HEK293T (cell line): Measurements from ENCODE around the gene KRTAP10-5.
"Not testable (repeated sequence)": the region's sequence is repeated elsewhere in the genome, so short reads cannot be mapped to it uniquely, and the experiment has no call there.

ENCODE experiments used
- CTCF ChIA-PET: fragments of 350-600 bp; formaldehyde crosslinking; extraction: SDS; loops from one replicate; lab custom pipeline; 2021; ENCODE audit warnings: antibody characterized with exemption, inconsistent platforms; lab: Yijun Ruan, JAX
- POLR2A ChIA-PET: fragments of 350-600 bp; formaldehyde crosslinking; extraction: SDS; loops from one replicate; lab custom pipeline; 2020; ENCODE audit warnings: antibody characterized with exemption, inconsistent platforms; lab: Yijun Ruan, JAX
- DNase-seq: peaks from one replicate; pipeline ENCODE4 v3.0.0; 2012; ENCODE audit warnings: mixed read lengths; ENCODE audit errors: extremely low spot score
- ARNT ChIP-seq: fragments of 450-650 bp; IDR thresholded peaks from 2 replicates; pipeline ENCODE4 v1.6.1; 2017; ENCODE audit warnings: mild to moderate bottlenecking
- BHLHE40 ChIP-seq: fragments of 450-650 bp; IDR thresholded peaks from 2 replicates; pipeline ENCODE4 v1.6.1; 2016; ENCODE audit warnings: mild to moderate bottlenecking, moderate library complexity, borderline replicate concordance
- CTBP1 ChIP-seq: fragments of 450-650 bp; IDR thresholded peaks from 2 replicates; pipeline ENCODE4 v1.6.1; 2016; ENCODE audit warnings: borderline replicate concordance
- ELF4 ChIP-seq: fragments of 450-650 bp; IDR thresholded peaks from 2 replicates; pipeline ENCODE4 v1.6.1; 2017; ENCODE audit warnings: antibody characterized with exemption
- FOXA1 ChIP-seq: fragments of 450-650 bp; IDR thresholded peaks from 2 replicates; pipeline ENCODE4 v1.6.1; 2016; ENCODE audit warnings: mild to moderate bottlenecking
- FOXK2 ChIP-seq: fragments of 450-650 bp; IDR thresholded peaks from 2 replicates; pipeline ENCODE4 v1.6.1; 2016; ENCODE audit warnings: mild to moderate bottlenecking
- FOXM1 ChIP-seq: fragments of 450-650 bp; IDR thresholded peaks from 2 replicates; pipeline ENCODE4 v1.6.1; 2017; ENCODE audit warnings: mild to moderate bottlenecking, borderline replicate concordance
- HDGF ChIP-seq: fragments of 450-650 bp; IDR thresholded peaks from 2 replicates; pipeline ENCODE4 v1.6.1; 2017; ENCODE audit warnings: antibody characterized with exemption, borderline replicate concordance
- L3MBTL2 ChIP-seq: fragments of 450-650 bp; conservative IDR thresholded peaks from 2 replicates; pipeline ENCODE4 v1.6.1; 2016; ENCODE audit warnings: mild to moderate bottlenecking
- LEF1 ChIP-seq: fragments of 450-650 bp; IDR thresholded peaks from 2 replicates; pipeline ENCODE4 v1.6.1; 2017; ENCODE audit warnings: mild to moderate bottlenecking, borderline replicate concordance
- NFRKB ChIP-seq: fragments of 450-650 bp; IDR thresholded peaks from 2 replicates; pipeline ENCODE4 v1.6.1; 2016; ENCODE audit warnings: mild to moderate bottlenecking, moderate library complexity
- SP1 ChIP-seq: fragments of 450-650 bp; IDR thresholded peaks from 2 replicates; pipeline ENCODE4 v1.6.1; 2017
- SUZ12 ChIP-seq: fragments of 450-650 bp; IDR thresholded peaks from 2 replicates; pipeline ENCODE4 v1.6.1; 2016; ENCODE audit warnings: mild to moderate bottlenecking
- TARDBP ChIP-seq: fragments of 450-650 bp; IDR thresholded peaks from 2 replicates; pipeline ENCODE4 v1.6.1; 2016
- ZNF384 ChIP-seq: fragments of 450-650 bp; IDR thresholded peaks from 2 replicates; pipeline ENCODE4 v1.6.1; 2016
- TF ChIP-seq, protein P1 (sequence below): fragments of 450-650 bp; IDR thresholded peaks from 2 replicates; pipeline ENCODE4 v1.6.1; 2016

Gene KRTAP10-5

DNA sequence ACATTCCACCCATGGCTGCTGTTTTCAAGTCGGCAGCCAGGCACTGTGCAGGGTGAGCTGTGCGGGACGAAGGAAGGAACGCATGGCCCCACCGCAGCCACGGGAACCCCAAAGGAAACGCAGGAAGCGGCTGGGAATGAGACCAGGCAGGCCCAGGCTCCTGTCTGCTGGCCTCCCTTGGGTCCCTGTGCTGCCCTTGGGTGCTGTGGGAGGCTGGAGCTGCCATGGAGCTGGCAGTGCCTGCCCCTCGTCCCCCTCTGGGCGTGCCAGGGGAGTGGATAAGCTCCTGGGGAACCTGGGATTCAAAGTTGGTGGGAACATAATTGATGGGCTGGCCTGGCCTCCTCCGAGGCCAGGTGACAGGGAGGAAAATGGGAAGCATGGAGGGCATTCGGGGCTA is 12.1 kb downstream of the KRTAP10-5 start:
- ChIA-PET CTCF (no interaction called here), POLR2A (no interaction called here)
- TF ChIP-seq ELF4 (no peak), SUZ12 (no peak), FOXA1 (no peak), BHLHE40 (no peak), ARNT (no peak), LEF1 (no peak)
- TF ChIP-seq, protein P1, sequence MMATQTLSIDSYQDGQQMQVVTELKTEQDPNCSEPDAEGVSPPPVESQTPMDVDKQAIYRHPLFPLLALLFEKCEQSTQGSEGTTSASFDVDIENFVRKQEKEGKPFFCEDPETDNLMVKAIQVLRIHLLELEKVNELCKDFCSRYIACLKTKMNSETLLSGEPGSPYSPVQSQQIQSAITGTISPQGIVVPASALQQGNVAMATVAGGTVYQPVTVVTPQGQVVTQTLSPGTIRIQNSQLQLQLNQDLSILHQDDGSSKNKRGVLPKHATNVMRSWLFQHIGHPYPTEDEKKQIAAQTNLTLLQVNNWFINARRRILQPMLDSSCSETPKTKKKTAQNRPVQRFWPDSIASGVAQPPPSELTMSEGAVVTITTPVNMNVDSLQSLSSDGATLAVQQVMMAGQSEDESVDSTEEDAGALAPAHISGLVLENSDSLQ, result no peak
- DNase-seq, result no peak

DNA sequence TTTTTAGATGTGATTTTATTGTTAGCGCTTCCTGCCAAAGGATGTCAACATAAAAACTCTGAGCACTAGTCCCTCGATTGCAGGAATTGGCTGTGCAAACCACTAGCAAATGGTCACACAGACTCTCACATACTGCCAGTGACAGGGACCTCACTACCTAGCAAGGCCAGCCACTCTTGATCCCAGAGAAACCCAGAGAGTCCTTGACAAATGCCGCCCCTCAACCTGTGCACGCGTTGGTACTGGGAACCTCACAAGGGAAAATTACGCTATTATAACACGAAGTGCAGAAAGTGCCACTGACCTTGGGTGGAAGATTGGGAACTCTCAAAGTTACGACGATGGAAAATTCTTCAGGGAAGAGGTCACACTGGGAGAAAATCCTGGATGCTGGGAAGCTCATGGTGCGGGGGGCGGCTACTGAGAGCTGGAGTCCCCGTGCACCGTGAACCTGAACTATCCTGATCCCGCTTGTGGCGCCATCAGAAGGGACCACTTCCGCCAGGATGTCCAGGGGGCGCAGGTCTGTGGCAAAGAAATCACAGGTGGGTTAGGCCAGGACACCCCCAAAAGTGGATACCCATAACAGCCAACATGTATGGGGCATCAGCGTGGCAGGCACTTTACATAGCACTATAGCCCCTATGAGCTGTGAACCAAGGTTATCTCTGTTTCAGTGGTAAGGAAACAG is 12.8 kb downstream of the KRTAP10-5 start:
- CTCF ChIA-PET, result no interaction called here
- POLR2A ChIA-PET, result no interaction called here
- DNase-seq, result no peak
- TF ChIP-seq SUZ12, result no peak
- no peak for TF ChIP-seq FOXA1
- TF ChIP-seq, protein P1, result no peak
- no peak for TF ChIP-seq SP1

DNA sequence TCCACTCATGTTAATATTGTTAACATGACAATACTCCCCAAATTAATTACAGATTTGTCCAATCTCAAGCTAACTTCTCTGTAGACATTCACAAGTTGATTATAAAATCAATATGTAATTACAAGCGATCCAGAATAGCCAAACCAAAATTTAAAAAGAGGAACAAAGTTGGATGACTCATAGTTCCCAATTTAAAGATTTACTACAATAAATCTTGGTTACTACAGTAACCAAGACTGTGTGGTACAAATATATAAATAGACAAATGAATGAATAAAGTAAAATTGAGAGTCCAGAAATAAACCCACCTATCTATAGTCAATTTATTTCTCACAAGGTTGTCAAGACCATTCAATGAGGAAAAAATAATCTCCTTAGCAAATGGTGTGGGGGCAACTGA is 14.0 kb downstream of the KRTAP10-5 start:
- no peak for DNase-seq
- POLR2A ChIA-PET, result no interaction called here
- TF ChIP-seq ZNF384, result no peak
- no peak for TF ChIP-seq NFRKB
- TF ChIP-seq CTBP1, result no peak
- no peak for TF ChIP-seq TARDBP
- TF ChIP-seq BHLHE40, result no peak
- TF ChIP-seq, protein P1, result no peak
- no peak for TF ChIP-seq FOXK2
- TF ChIP-seq LEF1, result no peak
- no peak for TF ChIP-seq ELF4
- TF ChIP-seq SUZ12, result no peak
- TF ChIP-seq ARNT, result no peak
- no peak for TF ChIP-seq L3MBTL2
- CTCF ChIA-PET, result no interaction called here

- no peak for DNase-seq
- TF ChIP-seq HDGF (no peak), BHLHE40 (no peak), LEF1 (no peak), TARDBP (no peak), ZNF384 (no peak), ELF4 (no peak), FOXM1 (no peak), NFRKB (no peak), ARNT (no peak), SP1 (no peak), CTBP1 (no peak), FOXA1 (no peak), SUZ12 (no peak), FOXK2 (no peak), L3MBTL2 (no peak)
- TF ChIP-seq, protein P1, result no peak
- ChIA-PET CTCF (no interaction called here), POLR2A (no interaction called here)
Observed at GRCh38 chr21:44564886-44565598, 15.4 kb downstream of the KRTAP10-5 start.

DNA sequence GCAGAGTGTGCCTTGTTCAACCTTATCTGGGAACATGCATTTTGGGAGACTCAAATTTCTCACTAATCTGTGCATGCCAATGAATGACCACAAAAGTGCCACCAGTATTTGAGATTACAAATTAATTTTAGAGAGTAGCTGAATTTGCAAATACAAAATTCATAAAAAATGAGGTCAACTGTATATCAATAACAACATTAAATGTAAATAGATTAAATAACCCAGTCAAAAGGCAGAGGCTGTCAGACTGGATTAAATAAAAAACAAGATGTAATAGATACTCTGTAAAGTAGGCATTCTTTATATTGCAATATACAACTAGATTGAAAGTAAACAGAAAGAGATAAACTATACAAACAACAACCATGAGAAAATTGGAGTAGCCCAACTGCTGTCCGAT is 16.3 kb downstream of the KRTAP10-5 start:
- ChIA-PET CTCF (no interaction called here), POLR2A (no interaction called here)
- DNase-seq, result no peak
- TF ChIP-seq SP1 (no peak), FOXM1 (no peak)
- TF ChIP-seq, protein P1, result no peak

DNA sequence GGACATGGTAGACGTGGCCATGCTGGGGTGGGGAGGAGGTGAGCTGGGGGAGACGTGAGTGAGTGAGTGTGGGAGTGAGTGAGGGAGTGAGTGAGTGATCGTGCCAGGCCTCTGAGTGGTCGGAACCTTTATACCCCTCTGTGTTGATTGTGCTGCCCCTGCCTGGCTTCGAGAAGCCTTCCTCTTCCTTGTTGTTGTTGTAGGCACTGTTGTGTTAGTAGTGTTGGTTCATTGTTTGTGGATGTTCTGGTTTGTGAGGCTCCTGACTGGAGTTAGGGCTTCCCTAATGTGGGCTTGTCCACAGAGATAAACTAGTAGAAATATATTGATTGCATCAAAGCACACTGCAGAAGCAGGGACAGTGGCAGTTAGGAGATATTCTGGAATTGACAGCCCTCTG is 21.7 kb downstream of the KRTAP10-5 start, which contains the start of gene KRTAP10-3:
KRTAP10-3 (minus strand) TSS at position 101 of the 400 bp plus-strand sequence; CDS start at position 21, 80 bp downstream.
- no peak for TF ChIP-seq FOXA1
- TF ChIP-seq TARDBP, result no peak
- TF ChIP-seq L3MBTL2, result no peak
- no peak for TF ChIP-seq SUZ12
- no peak for TF ChIP-seq FOXK2
- no peak for TF ChIP-seq FOXM1
- no peak for TF ChIP-seq ELF4
- no peak for TF ChIP-seq NFRKB
- TF ChIP-seq HDGF, result no peak
- TF ChIP-seq LEF1, result no peak
- no peak for TF ChIP-seq CTBP1
- TF ChIP-seq ZNF384, result no peak
- TF ChIP-seq, protein P1, result no peak
- TF ChIP-seq SP1, result no peak
- TF ChIP-seq ARNT, result no peak
- TF ChIP-seq BHLHE40, result no peak
- no peak for DNase-seq
- POLR2A ChIA-PET, result no interaction called here
- CTCF ChIA-PET, result no interaction called here

DNA sequence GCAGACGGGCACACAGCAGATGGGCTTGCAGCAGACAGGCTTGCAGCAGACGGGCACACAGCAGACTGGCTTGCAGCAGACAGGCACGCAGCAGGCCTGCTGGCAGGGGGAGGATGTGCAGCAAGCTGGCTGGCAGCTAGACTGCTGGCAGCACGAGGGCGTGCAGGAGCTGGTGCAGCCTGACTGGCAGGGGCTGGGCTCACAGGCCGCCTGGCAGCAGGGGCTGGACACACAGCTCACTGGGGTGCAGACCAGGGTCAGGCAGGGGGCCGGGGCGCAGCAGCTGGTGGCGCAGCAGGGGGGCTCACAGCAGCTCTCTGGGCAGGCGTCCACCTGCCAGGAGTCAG is 22.1 kb downstream of the KRTAP10-5 start:
- CTCF ChIA-PET, DNase-seq, POLR2A ChIA-PET: not testable (repeated sequence)
